BLaER1 treated with 17β-estradiol and CSF1 and Interleukin-3, amounts not matched to agents 10 nM and 100 nM (cell line): ENCODE data around the gene GMIP.

Experiments used
- H3K27ac ChIP-seq, 11 experiments: shearing (Covaris generic); formaldehyde crosslinking; 2 replicates each; pipeline ENCODE4 v1.8.1; 2022
- H3K27me3 ChIP-seq, 11 experiments: shearing (Covaris generic); formaldehyde crosslinking; 2 replicates each; pipeline ENCODE4 v1.8.1; 2022
- H3K36me3 ChIP-seq, 11 experiments: shearing (Covaris generic); formaldehyde crosslinking; 2 replicates each; pipeline ENCODE4 v1.8.1; 2022
- H3K4me1 ChIP-seq, 10 experiments: shearing (Covaris generic); formaldehyde crosslinking; 2 replicates each; pipeline ENCODE4 v1.8.1; 2022
- H3K4me2 ChIP-seq, 11 experiments: shearing (Covaris generic); formaldehyde crosslinking; 2 replicates each; pipeline ENCODE4 v1.8.1; 2022
- H3K4me3 ChIP-seq, 10 experiments: shearing (Covaris generic); formaldehyde crosslinking; 2 replicates each; pipeline ENCODE4 v1.8.1; 2022
- H3K9ac ChIP-seq, 11 experiments: shearing (Covaris generic); formaldehyde crosslinking; 2 replicates each; pipeline ENCODE4 v1.8.1; 2022
- H3K9me3 ChIP-seq, 11 experiments: shearing (Covaris generic); formaldehyde crosslinking; replicated peaks in 1 of 11; 2 replicates each; pipeline ENCODE4 v1.8.1; 2022
- H4K20me1 ChIP-seq, 11 experiments: shearing (Covaris generic); formaldehyde crosslinking; 2 replicates each; pipeline ENCODE4 v1.8.1; 2022
- Cebpa-rat ChIP-seq, 11 experiments: shearing (Covaris generic); IDR thresholded peaks; 2 replicates each; pipeline ENCODE4 v1.8.1; 2022

The GMIP gene

DNA sequence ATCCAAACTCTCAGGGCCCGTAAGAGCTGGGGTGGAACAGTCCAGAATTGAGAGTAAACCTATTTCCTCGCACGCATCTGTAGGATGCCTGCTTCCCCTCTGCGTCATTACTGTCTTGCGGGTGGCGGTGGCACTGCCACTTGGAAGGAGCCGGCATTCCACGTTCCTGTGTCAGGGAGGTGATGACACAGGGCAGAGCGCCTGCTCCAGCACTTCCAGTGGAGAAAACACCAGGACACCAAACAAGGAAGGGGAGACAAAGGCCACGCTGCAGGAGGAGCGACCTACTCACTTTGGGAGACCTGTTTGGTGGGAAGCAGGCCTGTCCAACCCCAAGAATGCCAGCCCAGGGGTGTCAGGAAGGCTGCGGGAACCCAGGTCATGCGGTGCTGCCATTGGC is 62.1 kb downstream of the GMIP start:
- H3K9ac ChIP-seq: no peak overlapping the region
- no peaks in the 10 kb centered on the region for H3K9me3 ChIP-seq
- H3K27ac ChIP-seq: no peak overlapping the region
- H3K4me3 ChIP-seq: no peak overlapping the region
- H3K36me3 ChIP-seq: no peaks in the 10 kb centered on the region
- 0 out of 22 replicates have a peak overlapping the region, but pooled peaks of 1 of the 11 experiments have one; percentile 33 for H3K4me2 ChIP-seq
- TF ChIP-seq Cebpa-rat (IDR thresholded peaks at IDR 0.05): no peak
- H3K4me1 ChIP-seq: peaks cover 0 to 15% (median 6%) of the 10 kb centered on the region in 10 experiments; a peak in 14 of 20 replicates
- H3K27me3 ChIP-seq: no peaks in the 10 kb centered on the region
- H4K20me1 ChIP-seq: no peaks in the 10 kb centered on the region

GRCh38 chr19:19580418-19580817 is 63.0 kb downstream of the GMIP start:
- Histone ChIP-seq H3K36me3 (no peaks in the 10 kb centered on the region), H3K4me1 (peaks cover 0 to 15% (median 7%) of the 10 kb centered on the region in 10 experiments; a peak in 16 of 20 replicates)
- TF ChIP-seq Cebpa-rat (IDR thresholded peaks at IDR 0.05): no peak

GRCh38 chr19:19579533-19580361 is 63.7 kb downstream of the GMIP start:
- no peaks in the 10 kb centered on the region for H3K27me3 ChIP-seq
- no peaks in the 10 kb centered on the region for H3K36me3 ChIP-seq
- no peaks in the 10 kb centered on the region for H3K9me3 ChIP-seq
- H4K20me1 ChIP-seq: no peaks in the 10 kb centered on the region
- H3K27ac ChIP-seq: no peak overlapping the region
- no peak overlapping the region for H3K9ac ChIP-seq
- H3K4me1 ChIP-seq: peaks cover 0 to 15% (median 6%) of the 10 kb centered on the region in 10 experiments; a peak in 13 of 20 replicates
- no peak overlapping the region for H3K4me2 ChIP-seq
- TF ChIP-seq Cebpa-rat (IDR thresholded peaks at IDR 0.05): no peak
- no peak overlapping the region for H3K4me3 ChIP-seq

More at GRCh38 chr19:19580418-19580817, 63.0 kb downstream of the GMIP start:
- no peaks in the 10 kb centered on the region for H4K20me1 ChIP-seq
- no peak overlapping the region for H3K27ac ChIP-seq
- no peaks in the 10 kb centered on the region for H3K27me3 ChIP-seq
- H3K4me3 ChIP-seq: no peak overlapping the region
- H3K4me2 ChIP-seq: no peak overlapping the region
- no peaks in the 10 kb centered on the region for H3K9me3 ChIP-seq
- no peak overlapping the region for H3K9ac ChIP-seq
